Esophagus muscularis mucosa (tissue), 4 donors: ENCODE results near the gene TMTC2.

Experiments
- EP300 ChIP-seq: sonication (generic); formaldehyde crosslinking; IDR thresholded peaks from one replicate; pipeline ENCODE4 v1.6.1; 2017; ENCODE audit warnings: antibody characterized with exemption
- POLR2A ChIP-seq: fragments of 450-650 bp; IDR thresholded peaks from one replicate; pipeline ENCODE4 v1.6.1; 2017; ENCODE audit warnings: antibody characterized with exemption, moderate library complexity, mild to moderate bottlenecking, low read depth
- POLR2AphosphoS5 ChIP-seq, 2 donors: sonication (generic); formaldehyde crosslinking; IDR thresholded peaks; one replicate each; pipeline ENCODE4 v1.6.1; 2017; ENCODE audit warnings: antibody characterized with exemption in 2 of 2
- TF ChIP-seq, protein P1 (sequence below), 3 experiments: fragments of 200-600 bp in 2 of 3; fragments of 450-650 bp in 1 of 3; sonication (generic) in 2 of 3; IDR thresholded peaks; one replicate each; pipeline ENCODE4 v1.5.1; 2017 to 2019; ENCODE audit warnings: antibody characterized with exemption in 3 of 3, mild to moderate bottlenecking in 2 of 3, moderate library complexity in 1 of 3

DNA sequence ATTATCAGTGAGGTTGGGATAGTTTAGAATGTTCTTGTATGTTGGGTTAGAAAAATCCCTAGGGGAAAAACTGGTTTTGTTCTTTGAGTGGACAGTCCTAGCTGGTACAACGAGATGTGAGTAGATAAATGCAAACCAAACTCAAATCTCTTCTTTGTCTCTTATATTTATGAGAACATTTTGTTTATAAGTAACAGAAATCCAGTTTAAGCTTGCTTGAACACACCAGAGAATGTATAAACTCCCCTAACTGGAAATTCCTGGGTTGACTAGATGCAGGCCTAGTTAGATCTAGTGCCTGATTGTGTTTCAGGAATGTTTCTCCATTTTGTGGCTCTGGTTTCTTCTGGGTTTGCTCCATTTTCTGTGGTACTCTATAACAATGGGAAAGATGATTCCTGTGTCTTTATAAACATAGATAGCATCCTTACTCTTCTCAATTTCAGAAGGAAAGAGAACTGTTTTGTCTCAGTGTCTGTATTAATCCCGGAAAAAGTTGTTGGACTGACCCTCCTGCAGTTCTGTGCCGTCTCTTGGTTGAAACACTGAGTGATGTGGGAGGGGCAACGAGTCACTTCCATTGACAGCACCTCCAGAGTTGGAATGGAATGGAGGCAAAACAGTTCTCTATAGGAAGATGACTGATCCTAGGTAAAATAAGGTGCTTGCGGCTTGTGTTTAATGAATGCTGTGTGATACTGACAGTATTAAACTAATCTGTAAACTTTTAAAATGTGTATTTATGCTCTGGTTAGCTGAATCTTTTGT, 244.8 kb downstream of the TMTC2 start:
- no peak for TF ChIP-seq POLR2A
- TF ChIP-seq, protein P1, sequence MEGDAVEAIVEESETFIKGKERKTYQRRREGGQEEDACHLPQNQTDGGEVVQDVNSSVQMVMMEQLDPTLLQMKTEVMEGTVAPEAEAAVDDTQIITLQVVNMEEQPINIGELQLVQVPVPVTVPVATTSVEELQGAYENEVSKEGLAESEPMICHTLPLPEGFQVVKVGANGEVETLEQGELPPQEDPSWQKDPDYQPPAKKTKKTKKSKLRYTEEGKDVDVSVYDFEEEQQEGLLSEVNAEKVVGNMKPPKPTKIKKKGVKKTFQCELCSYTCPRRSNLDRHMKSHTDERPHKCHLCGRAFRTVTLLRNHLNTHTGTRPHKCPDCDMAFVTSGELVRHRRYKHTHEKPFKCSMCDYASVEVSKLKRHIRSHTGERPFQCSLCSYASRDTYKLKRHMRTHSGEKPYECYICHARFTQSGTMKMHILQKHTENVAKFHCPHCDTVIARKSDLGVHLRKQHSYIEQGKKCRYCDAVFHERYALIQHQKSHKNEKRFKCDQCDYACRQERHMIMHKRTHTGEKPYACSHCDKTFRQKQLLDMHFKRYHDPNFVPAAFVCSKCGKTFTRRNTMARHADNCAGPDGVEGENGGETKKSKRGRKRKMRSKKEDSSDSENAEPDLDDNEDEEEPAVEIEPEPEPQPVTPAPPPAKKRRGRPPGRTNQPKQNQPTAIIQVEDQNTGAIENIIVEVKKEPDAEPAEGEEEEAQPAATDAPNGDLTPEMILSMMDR (IDR thresholded peaks at IDR 0.05), result no peak
- TF ChIP-seq POLR2AphosphoS5 (IDR thresholded peaks at IDR 0.05), result no peak
- TF ChIP-seq EP300, result no peak
